GM23248 (cell line): Measurements from ENCODE around the gene CCDC187.

ENCODE experiments used
- EZH2 ChIP-seq: fragments of 200-600 bp; sonication (generic); IDR thresholded peaks from 2 replicates; pipeline ENCODE4 v1.6.1; 2018; ENCODE audit warnings: antibody characterized with exemption, mild to moderate bottlenecking; ENCODE audit not compliant: insufficient read depth, poor library complexity, severe bottlenecking
- EZH2phosphoT487 ChIP-seq: fragments of 200-600 bp; sonication (generic); IDR thresholded peaks from 2 replicates; pipeline ENCODE4 v1.6.1; 2018; ENCODE audit warnings: antibody characterized with exemption, moderate library complexity, mild to moderate bottlenecking, low read depth; ENCODE audit not compliant: insufficient read depth

DNA sequence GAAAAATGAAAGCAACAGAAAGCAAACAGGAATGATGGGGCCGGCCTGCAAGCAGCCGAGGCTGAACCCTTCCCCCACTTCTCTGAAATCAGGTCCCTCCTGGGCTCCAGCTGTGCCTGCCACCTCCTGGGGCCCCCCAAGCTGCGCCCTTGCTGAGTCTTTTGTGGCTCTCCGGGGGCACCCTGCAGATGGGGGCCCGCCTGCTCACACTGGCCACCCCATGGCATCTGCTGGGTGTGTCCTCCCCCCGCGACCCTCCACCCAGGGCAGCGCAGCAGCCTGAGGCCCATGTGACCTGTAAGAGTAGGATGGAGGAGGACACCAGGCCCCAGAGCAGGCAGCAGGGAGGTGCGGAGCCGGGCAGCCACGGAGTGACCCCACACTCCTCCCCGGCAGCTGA, 29.2 kb upstream of the CCDC187 start:
- TF ChIP-seq EZH2 (no peak), EZH2phosphoT487 (no peak)
